Erythroblast (primary cell): ENCODE results near the gene MUTYH.

ENCODE experiments used
- GATA1 ChIP-seq: IDR thresholded peaks from 2 replicates; pipeline ENCODE4 v1.6.1; 2011; ENCODE audit warnings: low read depth, mild to moderate bottlenecking, control low read depth, low read length, moderate library complexity
- POLR2A ChIP-seq: IDR thresholded peaks from 2 replicates; pipeline ENCODE4 v1.6.1; 2011; ENCODE audit warnings: mild to moderate bottlenecking, low read length

GRCh38 chr1:45375104-45376090, 35.2 kb upstream of the MUTYH start:
- no peak for TF ChIP-seq POLR2A
- no peak for TF ChIP-seq GATA1
